Activated B cell treated with CpG ODN at 0.5 μM for 24 hours (primary cell): ENCODE measurements around the gene AP3B2. TPM values are rescaled to one million over a fixed set of nuclear protein-coding genes. Genes with fewer than 3 reads are reported as not detected.

Experiments used
- ATAC-seq: fragments of 200-7000 bp; cut with Tn5 transposase; one replicate; pipeline ENCODE4 v1.10.0; 2021; ENCODE audit warnings: low read depth, mild to moderate bottlenecking, moderate library complexity
- CTCF ChIA-PET: fragments of 350-600 bp; sonication (Branson Sonifier 250); formaldehyde crosslinking; loops from one replicate; lab custom pipeline; 2021; ENCODE audit warnings: antibody characterized with exemption; lab: Charles Lee
- POLR2A ChIA-PET: fragments of 350-600 bp; sonication (Branson Sonifier 250); formaldehyde crosslinking; loops from one replicate; lab custom pipeline; 2021; ENCODE audit warnings: antibody characterized with exemption; lab: Charles Lee
- DNase-seq: peaks from one replicate; pipeline ENCODE4 v3.0.0; 2022
- H3K27ac Mint-ChIP-seq: one replicate; pipeline ENCODE4 v1.8.0; 2020; ENCODE audit warnings: mixed read lengths
- H3K27me3 Mint-ChIP-seq: one replicate; pipeline ENCODE4 v1.8.0; 2021; ENCODE audit warnings: mixed read lengths
- H3K36me3 Mint-ChIP-seq: one replicate; pipeline ENCODE4 v1.8.0; 2021; ENCODE audit warnings: low read depth, mixed read lengths
- H3K4me1 Mint-ChIP-seq: one replicate; pipeline ENCODE4 v1.8.0; 2021; ENCODE audit warnings: mixed read lengths
- H3K4me3 Mint-ChIP-seq: one replicate; pipeline ENCODE4 v1.8.0; 2020; ENCODE audit warnings: mild to moderate bottlenecking, mixed read lengths
- H3K9me3 Mint-ChIP-seq: one replicate; pipeline ENCODE4 v1.8.0; 2020; ENCODE audit warnings: mixed read lengths
- intact Hi-C: fragments of 100-400 bp; cut with micrococcal nuclease; formaldehyde crosslinking; loops from one replicate; pipeline ENCODE4 v1.15.1; 2024
- total RNA-seq: library from RNA; stranded (reverse); gene quantifications from 2 replicates; pipeline ENCODE4 v1.2.3, GENCODE V29; 2022
- TF ChIP-seq, protein P1 (sequence below): fragments of 200-600 bp; IDR thresholded peaks from one replicate; pipeline ENCODE4 v1.8.0; 2022; ENCODE audit warnings: antibody characterized with exemption, mild to moderate bottlenecking

Gene AP3B2
- total RNA-seq, 1 donor from 2014 or later = 0.22 TPM

DNA sequence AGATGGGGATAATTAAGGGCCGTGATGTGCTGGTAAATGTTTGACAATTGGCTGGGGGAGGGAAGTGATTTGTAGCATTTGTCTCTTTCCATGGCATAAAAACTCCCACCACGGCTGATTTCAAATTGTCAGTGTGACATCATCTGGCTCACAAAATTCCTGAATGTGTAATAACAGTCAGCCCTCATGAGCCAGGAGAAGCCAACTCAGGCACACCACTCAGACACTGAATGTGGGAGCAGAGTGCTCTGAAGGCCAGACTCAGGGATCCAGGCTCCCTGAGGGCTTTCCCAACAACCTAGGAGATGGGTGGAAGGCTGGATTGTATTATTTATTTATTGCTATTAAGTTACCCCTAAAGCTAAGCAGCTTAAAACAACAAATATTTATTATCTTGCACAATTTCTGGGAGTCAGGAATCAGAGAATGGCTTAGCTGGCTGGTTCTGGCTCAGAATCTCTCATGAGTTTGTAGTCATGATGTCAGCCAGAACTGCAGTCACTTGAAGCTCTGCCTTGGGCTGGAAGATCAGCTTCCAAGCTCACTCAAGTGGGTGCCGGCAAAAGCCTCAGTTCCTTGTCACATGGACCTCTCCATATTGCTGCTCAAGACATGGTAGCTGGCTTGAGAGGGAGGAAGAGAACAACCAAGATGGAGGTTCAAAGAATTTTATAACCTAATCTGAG is 56.0 kb downstream of the AP3B2 start:
- intact Hi-C loops = no loop called here
- TF ChIP-seq, protein P1, sequence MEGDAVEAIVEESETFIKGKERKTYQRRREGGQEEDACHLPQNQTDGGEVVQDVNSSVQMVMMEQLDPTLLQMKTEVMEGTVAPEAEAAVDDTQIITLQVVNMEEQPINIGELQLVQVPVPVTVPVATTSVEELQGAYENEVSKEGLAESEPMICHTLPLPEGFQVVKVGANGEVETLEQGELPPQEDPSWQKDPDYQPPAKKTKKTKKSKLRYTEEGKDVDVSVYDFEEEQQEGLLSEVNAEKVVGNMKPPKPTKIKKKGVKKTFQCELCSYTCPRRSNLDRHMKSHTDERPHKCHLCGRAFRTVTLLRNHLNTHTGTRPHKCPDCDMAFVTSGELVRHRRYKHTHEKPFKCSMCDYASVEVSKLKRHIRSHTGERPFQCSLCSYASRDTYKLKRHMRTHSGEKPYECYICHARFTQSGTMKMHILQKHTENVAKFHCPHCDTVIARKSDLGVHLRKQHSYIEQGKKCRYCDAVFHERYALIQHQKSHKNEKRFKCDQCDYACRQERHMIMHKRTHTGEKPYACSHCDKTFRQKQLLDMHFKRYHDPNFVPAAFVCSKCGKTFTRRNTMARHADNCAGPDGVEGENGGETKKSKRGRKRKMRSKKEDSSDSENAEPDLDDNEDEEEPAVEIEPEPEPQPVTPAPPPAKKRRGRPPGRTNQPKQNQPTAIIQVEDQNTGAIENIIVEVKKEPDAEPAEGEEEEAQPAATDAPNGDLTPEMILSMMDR = no peak
- no peak for ATAC-seq
- H3K9me3 Mint-ChIP-seq = no peaks in the 10 kb centered on the region
- no peak overlapping the region for H3K4me3 Mint-ChIP-seq
- H3K27me3 Mint-ChIP-seq = peaks cover 34% of the 10 kb centered on the region
- H3K36me3 Mint-ChIP-seq = no peaks in the 10 kb centered on the region
- ChIA-PET CTCF (no interaction called here), POLR2A (no interaction called here)
- no peak for DNase-seq
- no peak overlapping the region for H3K27ac Mint-ChIP-seq
- H3K4me1 Mint-ChIP-seq = peaks cover 2% of the 10 kb centered on the region

DNA sequence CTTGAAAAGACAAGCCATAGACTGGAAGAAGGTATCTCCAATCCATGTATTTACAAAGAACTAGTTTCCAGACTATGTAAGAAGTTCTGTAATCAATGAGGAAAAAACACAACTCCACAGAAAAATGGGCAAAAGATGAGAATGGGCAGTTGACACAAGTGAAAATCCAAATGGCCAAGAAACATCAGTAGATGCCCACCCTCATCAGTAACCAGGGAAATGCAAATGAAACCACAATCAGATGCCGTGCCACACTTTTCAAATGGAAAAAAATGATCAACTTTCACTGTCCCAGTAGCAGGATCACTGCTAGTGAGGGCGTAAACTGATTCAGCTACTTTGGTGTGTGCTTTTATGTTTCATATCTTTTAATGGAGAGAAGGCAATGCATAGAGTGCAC is 58.0 kb downstream of the AP3B2 start:
- H3K4me3 Mint-ChIP-seq = no peak overlapping the region
- ATAC-seq = no peak
- peaks cover 2% of the 10 kb centered on the region for H3K4me1 Mint-ChIP-seq
- no peaks in the 10 kb centered on the region for H3K36me3 Mint-ChIP-seq
- no peak for DNase-seq
- intact Hi-C loops = no loop called here
- TF ChIP-seq, protein P1 = no peak
- no peak overlapping the region for H3K27ac Mint-ChIP-seq
- POLR2A ChIA-PET = no interaction called here
- no peaks in the 10 kb centered on the region for H3K9me3 Mint-ChIP-seq
- CTCF ChIA-PET = no interaction called here
- H3K27me3 Mint-ChIP-seq = peaks cover 44% of the 10 kb centered on the region

DNA sequence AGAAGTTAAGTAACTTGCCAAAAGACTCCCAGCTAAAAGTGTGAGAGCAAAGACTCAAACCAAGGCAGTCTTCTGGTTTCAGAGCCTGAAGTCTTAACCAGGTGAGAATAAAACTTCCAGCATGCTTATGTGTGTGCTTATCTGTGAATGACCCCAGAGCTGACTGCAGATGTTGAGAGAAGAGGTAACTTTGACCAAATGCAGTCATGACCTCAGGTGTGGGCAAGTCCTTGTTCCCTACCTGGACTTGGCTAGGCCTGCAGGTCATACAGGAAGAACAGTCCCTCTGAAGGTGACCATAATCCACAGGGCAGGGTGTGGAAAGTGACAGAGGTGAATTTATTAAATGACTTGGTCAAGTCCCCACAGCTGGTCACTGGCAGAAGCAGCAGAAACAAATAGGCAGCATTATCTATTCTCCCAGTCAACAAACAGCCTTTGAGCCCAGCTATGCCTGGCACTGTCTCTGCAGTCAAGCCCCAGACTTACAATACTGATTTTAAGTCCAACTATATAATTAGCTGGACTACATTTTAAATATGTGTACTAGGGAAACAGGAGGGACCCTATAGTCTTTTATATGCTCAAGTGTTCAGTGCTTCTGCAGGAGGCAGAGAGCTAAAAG is 59.5 kb downstream of the AP3B2 start:
- DNase-seq = no peak
- Mint-ChIP-seq H3K4me1 (peaks cover 5% of the 10 kb centered on the region), H3K27ac (no peak overlapping the region), H3K27me3 (peaks cover 47% of the 10 kb centered on the region), H3K4me3 (no peak overlapping the region), H3K9me3 (no peaks in the 10 kb centered on the region), H3K36me3 (no peaks in the 10 kb centered on the region)
- intact Hi-C loops = no loop called here
- CTCF ChIA-PET = no interaction called here
- TF ChIP-seq, protein P1 = no peak
- ATAC-seq = no peak
- POLR2A ChIA-PET = interaction anchor here (0.6 kb wide), 1 partner anchor 306 kb away, joined by 3 read pairs; no protein-coding TSS in a partner anchor

DNA sequence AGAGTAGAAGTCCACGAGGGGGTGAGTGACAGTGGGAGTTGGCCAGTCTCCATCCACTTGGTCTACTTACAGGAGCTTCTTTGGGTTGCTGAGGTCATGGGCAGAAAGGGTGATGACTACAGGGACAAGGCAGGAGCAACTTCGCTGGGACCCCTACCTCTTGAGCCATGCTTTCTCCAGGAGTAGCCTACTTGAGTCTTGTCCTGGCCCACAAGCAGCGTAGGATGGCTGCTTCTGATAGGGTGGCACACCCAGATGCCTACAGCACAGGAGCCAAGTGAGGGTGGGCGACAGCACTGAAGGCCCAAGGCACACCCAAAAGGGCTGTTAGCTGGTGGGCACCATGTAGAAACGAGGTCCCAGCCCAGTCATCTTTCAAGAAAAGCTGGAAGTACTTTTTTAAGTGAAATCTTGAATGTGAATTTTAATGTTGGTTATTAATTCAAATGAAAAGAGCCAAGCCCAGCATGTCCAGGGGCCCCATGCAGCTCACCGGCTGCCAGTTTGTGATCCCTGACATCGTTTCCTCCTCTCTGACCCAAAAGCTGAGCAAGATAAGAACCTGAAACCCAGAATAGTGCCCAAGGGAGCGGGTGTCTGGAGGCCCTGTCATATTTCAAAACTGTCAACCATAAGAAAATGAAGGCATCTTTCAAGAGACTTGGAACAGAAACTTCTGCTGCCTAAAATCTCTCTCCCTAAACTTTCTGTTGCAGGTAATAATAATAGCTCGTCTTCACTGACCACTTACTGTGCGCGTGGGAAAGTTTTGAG is 60.3 kb downstream of the AP3B2 start:
- ChIA-PET CTCF (no interaction called here), POLR2A (interaction anchor here (0.6 kb wide), 1 partner anchor 306 kb away, joined by 3 read pairs; no protein-coding TSS in a partner anchor)
- no peak overlapping the region for H3K4me3 Mint-ChIP-seq
- intact Hi-C loops = loop anchor here (5.0 kb wide), 1 partner anchor 338 kb away; the partner anchor contains the start of gene RAMAC
- peaks cover 51% of the 10 kb centered on the region for H3K27me3 Mint-ChIP-seq
- peaks cover 5% of the 10 kb centered on the region for H3K4me1 Mint-ChIP-seq
- TF ChIP-seq, protein P1 = no peak
- ATAC-seq (no peak), DNase-seq (no peak)
- no peaks in the 10 kb centered on the region for H3K36me3 Mint-ChIP-seq
- no peaks in the 10 kb centered on the region for H3K9me3 Mint-ChIP-seq
- no peak overlapping the region for H3K27ac Mint-ChIP-seq
